Ovary (tissue), 9 donors: ENCODE data around the gene ZSCAN18. TPM values are rescaled to one million over a fixed set of nuclear protein-coding genes. Genes with fewer than 3 reads are reported as not detected.
A peak's percentile ranks its signal among the peaks of the same experiment; 100 is the strongest.

Source experiments
- DNase-seq, 5 donors: peaks; one replicate each; pipeline ENCODE4 v3.0.0-alpha.2; 2019 to 2020
- H3K27ac ChIP-seq, 2 donors: fragments of 200-600 bp; one replicate each; pipeline versions ENCODE4 v1.5.1 to v1.8.0; 2019 to 2022
- H3K27me3 ChIP-seq: fragments of 200-600 bp; one replicate; pipeline ENCODE4 v1.8.0; 2022
- H3K36me3 ChIP-seq: fragments of 200-600 bp; sonication (generic); one replicate; pipeline ENCODE4 v1.5.1; 2019
- H3K4me1 ChIP-seq: one replicate; pipeline ENCODE4 v1.8.1; 2013; ENCODE audit warnings: mild to moderate bottlenecking, moderate library complexity; ENCODE audit not compliant: insufficient read depth
- H3K4me3 ChIP-seq: fragments of 200-600 bp; sonication (generic); one replicate; pipeline ENCODE4 v1.5.1; 2017
- H3K9me3 ChIP-seq, 2 donors: fragments of 200-600 bp in 1 of 2; sonication (generic) in 1 of 2; one replicate each; pipeline versions ENCODE4 v1.5.1 to v1.8.1; 2013 to 2019; ENCODE audit warnings: mild to moderate bottlenecking in 1 of 2, moderate library complexity in 1 of 2
- EP300 ChIP-seq: sonication (generic); formaldehyde crosslinking; IDR thresholded peaks from one replicate; pipeline ENCODE4 v1.6.1; 2017; ENCODE audit warnings: antibody characterized with exemption
- POLR2A ChIP-seq: fragments of 450-650 bp; IDR thresholded peaks from one replicate; pipeline ENCODE4 v1.6.1; 2017; ENCODE audit warnings: antibody characterized with exemption, mild to moderate bottlenecking, moderate library complexity
- WGBS, 3 donors: extraction: QIAGEN DNeasy Blood & Tissue Kit in 1 of 3; methylation state at CpG; one replicate each; pipeline versions ENCODE4 v1.1.5 to v1.1.7; 2013 to 2017; 5-methylcytosine and 5-hydroxymethylcytosine counted together
- intact Hi-C, 4 donors: fragments of 100-400 bp; cut with DNase I; formaldehyde crosslinking; loops; one replicate each; pipeline versions ENCODE4 v1.11.0 to v1.15.1; 2022 to 2023
- polyA plus RNA-seq, 2 donors: library from polyadenylated mRNA; stranded (reverse); fragments of 200-250 nt in 1 of 2; fragments of 350-450 nt in 1 of 2; fragmentation: Illumina TruSeq in 1 of 2; extraction: RNeasy Lipid Tissue Mini Kit (QIAGEN cat#74804) in 1 of 2; gene quantifications; one replicate each; pipeline ENCODE4 v1.2.3, GENCODE V29; 2013 to 2014
- total RNA-seq, 7 donors: library from RNA; depleted of rRNA in 2 of 7; stranded (reverse); fragments of >200 nt in 2 of 7; fragmentation: NEBNext Ultra II Directional in 3 of 7; extraction: Animal tissue kit (Norgen Biotek cat#: 25700) in 3 of 7; gene quantifications; one replicate each; pipeline versions ENCODE4 v1.1.0 to v1.2.4, GENCODE V29; 2016 to 2023
- TF ChIP-seq, protein P1 (sequence below), 3 donors: fragments of 450-650 bp in 2 of 3; fragments of 200-600 bp in 1 of 3; IDR thresholded peaks; one replicate each; pipeline versions ENCODE4 v1.5.1 to v1.8.0; 2016 to 2022; ENCODE audit warnings: antibody characterized with exemption in 3 of 3, mild to moderate bottlenecking in 1 of 3
- donor health status: DM: no; HTN: no; CAD: no; lungs with moderate emphysema.
- donor health status: DM: no; HTN: no; CAD: no.
- donor health status: Bipolar disorder and iron deficiency.
- donor health status: DM: yes; HTN: yes; CAD: no.
- donor health status: DM: no; HTN: no; CAD: no.
- donor health status: DM: yes; HTN: yes; CAD: no.

The ZSCAN18 gene
- total and polyA plus RNA-seq, 9 donors = 32.1 to 144 (median 117) TPM

GRCh38 chr19:58054901-58055874 lies 42.8 kb downstream of the ZSCAN18 start:
- Histone ChIP-seq H3K4me3 (peak overlapping the region; percentile 30), H3K27ac (peak overlapping the region in 1 of 2 donors; percentile 30), H3K4me1 (peaks cover 6% of the 10 kb centered on the region), H3K9me3 (peaks cover 0 to 5% of the 10 kb centered on the region in 2 donors), H3K27me3 (no peaks in the 10 kb centered on the region), H3K36me3 (no peaks in the 10 kb centered on the region)
- intact Hi-C loops = no loop called here
- DNase-seq = peak; percentile 35 to 51 (median 48)
- TF ChIP-seq EP300 (no peak), POLR2A (no peak)
- TF ChIP-seq, protein P1, sequence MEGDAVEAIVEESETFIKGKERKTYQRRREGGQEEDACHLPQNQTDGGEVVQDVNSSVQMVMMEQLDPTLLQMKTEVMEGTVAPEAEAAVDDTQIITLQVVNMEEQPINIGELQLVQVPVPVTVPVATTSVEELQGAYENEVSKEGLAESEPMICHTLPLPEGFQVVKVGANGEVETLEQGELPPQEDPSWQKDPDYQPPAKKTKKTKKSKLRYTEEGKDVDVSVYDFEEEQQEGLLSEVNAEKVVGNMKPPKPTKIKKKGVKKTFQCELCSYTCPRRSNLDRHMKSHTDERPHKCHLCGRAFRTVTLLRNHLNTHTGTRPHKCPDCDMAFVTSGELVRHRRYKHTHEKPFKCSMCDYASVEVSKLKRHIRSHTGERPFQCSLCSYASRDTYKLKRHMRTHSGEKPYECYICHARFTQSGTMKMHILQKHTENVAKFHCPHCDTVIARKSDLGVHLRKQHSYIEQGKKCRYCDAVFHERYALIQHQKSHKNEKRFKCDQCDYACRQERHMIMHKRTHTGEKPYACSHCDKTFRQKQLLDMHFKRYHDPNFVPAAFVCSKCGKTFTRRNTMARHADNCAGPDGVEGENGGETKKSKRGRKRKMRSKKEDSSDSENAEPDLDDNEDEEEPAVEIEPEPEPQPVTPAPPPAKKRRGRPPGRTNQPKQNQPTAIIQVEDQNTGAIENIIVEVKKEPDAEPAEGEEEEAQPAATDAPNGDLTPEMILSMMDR (IDR thresholded peaks at IDR 0.05) = no peak
- 15 to 29% (median 27%) methylated on average over 37 of the region's 37 CpGs for WGBS, 3 donors

GRCh38 chr19:58053480-58054156 lies 44.4 kb downstream of the ZSCAN18 start:
- peaks cover 2% of the 10 kb centered on the region for H3K4me1 ChIP-seq
- no peak overlapping the region for H3K4me3 ChIP-seq
- H3K27ac ChIP-seq = no peak overlapping the region
- H3K27me3 ChIP-seq = no peaks in the 10 kb centered on the region
- DNase-seq = no peak
- 94 to 95% (median 95%) methylated on average over 24 to 30 of the region's 30 CpGs for WGBS, 3 donors
- H3K36me3 ChIP-seq = no peaks in the 10 kb centered on the region
- peaks cover 0 to 12% of the 10 kb centered on the region in 2 donors for H3K9me3 ChIP-seq
- no peak for TF ChIP-seq EP300
- TF ChIP-seq, protein P1 (IDR thresholded peaks at IDR 0.05) = no peak
- TF ChIP-seq POLR2A = no peak
- intact Hi-C loops = no loop called here

GRCh38 chr19:58052256-58052655 lies 45.8 kb downstream of the ZSCAN18 start:
- no peak overlapping the region for H3K27ac ChIP-seq
- TF ChIP-seq EP300 = no peak
- no peak for TF ChIP-seq POLR2A
- TF ChIP-seq, protein P1 (IDR thresholded peaks at IDR 0.05) = no peak
- H3K4me1 ChIP-seq = no peaks in the 10 kb centered on the region
- intact Hi-C loops = no loop called here
- H3K9me3 ChIP-seq = peaks cover 0 to 12% of the 10 kb centered on the region in 2 donors
- H3K36me3 ChIP-seq = no peaks in the 10 kb centered on the region
- DNase-seq = no peak
- 97 to 98% (median 97%) methylated on average over 16 of the region's 16 CpGs for WGBS, 3 donors
- no peaks in the 10 kb centered on the region for H3K27me3 ChIP-seq
- no peak overlapping the region for H3K4me3 ChIP-seq

- H3K27ac ChIP-seq = no peak overlapping the region
- TF ChIP-seq POLR2A (no peak), EP300 (no peak)
- TF ChIP-seq, protein P1 (IDR thresholded peaks at IDR 0.05) = no peak
- H3K27me3 ChIP-seq = no peaks in the 10 kb centered on the region
- no peak for DNase-seq
- WGBS, 3 donors = 94% methylated on average over 12 of the region's 12 CpGs
- H3K9me3 ChIP-seq = peaks cover 4 to 23% of the 10 kb centered on the region in 2 donors
- intact Hi-C loops = no loop called here
- H3K36me3 ChIP-seq = no peaks in the 10 kb centered on the region
- H3K4me3 ChIP-seq = no peak overlapping the region
- no peaks in the 10 kb centered on the region for H3K4me1 ChIP-seq
Observed at GRCh38 chr19:58047672-58048071, 50.4 kb downstream of the ZSCAN18 start.
